Measurements from ENCODE around the gene PCSK9.

GRCh38 chr1:55010194-55010886, 29.0 kb upstream of the PCSK9 start:
- TF ChIP-seq GATA1 (IDR thresholded peaks at IDR 0.05; ENCODE audit: low read depth, low read length) (no peak), POLR2A (IDR thresholded peaks at IDR 0.05; ENCODE audit: low read length) (no peak)

Data from erythroblast (primary cell).